ENCODE results near the gene DGKG.

Gene DGKG

DNA sequence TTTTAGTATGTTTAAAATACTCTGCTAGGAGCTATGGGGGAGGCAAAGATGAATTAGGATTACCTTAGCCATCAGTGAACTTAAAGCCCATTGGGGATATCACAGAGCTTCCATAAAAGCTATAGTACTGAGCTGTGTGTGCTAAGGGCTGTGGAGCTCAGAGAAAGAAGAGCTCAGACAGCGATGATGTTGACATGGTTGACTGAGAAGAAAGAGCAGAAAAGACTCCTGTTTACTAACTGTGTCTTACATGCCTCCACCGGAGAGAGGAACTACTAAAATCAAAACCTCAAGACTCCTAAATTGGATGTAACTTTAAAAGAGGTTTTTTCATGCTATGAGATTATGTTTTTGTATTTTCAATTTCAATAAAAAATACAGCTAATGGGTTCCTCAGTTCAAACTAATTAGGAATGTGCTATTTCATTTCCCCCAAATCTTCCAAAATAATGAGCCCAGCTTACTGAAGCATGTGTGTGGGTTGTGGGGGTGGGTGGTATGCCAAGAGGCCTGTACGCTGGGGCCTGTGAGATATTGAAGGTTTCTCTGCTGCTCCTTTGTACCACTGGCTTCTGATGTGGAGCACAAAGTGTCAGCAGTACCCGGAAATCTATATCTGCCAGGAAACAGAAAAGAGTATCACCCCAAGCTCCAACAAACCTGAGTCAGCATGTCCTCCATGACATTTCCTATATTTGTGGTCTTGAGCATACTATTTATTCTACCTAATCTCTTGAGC, 22.7 kb downstream of the DGKG start:
- H3K4me3 ChIP-seq (replicated peaks; ENCODE audit: low read depth, low read length) = no peak overlapping the region
- TF ChIP-seq CTCF (IDR thresholded peaks at IDR 0.05; ENCODE audit: low read length, missing control alignments) = no peak
- no peak for DNase-seq (ENCODE audit: low read depth)

GRCh38 chr3:186333256-186333655, 28.8 kb downstream of the DGKG start:
- TF ChIP-seq CTCF (IDR thresholded peaks at IDR 0.05; ENCODE audit: low read length, missing control alignments) = no peak
- H3K4me3 ChIP-seq (replicated peaks; ENCODE audit: low read depth, low read length) = no peak overlapping the region
- DNase-seq (ENCODE audit: low read depth) = no peak

GRCh38 chr3:186330772-186331460, 31.1 kb downstream of the DGKG start:
- no peak overlapping the region for H3K4me3 ChIP-seq (replicated peaks; ENCODE audit: low read depth, low read length)
- TF ChIP-seq CTCF (IDR thresholded peaks at IDR 0.05; ENCODE audit: low read length, missing control alignments) = no peak
- no peak for DNase-seq (ENCODE audit: low read depth)

DNA sequence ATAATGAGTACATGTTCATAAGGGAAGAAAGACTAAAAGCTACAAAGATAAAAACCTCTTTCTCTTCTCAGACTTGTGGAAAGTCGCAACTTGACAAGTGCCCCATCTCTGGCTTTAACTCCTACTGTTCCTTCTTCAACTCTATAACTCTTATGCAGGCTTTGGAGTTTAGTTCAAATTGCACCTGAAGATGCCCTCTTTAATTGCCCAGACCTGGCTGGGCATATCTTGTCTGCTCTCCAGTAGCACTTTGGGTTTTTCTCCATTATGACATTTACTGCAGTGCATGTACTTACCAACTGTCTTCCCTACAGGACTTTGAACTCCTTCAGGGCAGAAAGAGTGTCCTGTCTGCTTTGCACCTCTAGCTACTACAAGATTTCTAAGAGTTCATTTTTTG, 32.4 kb downstream of the DGKG start:
- no peak overlapping the region for H3K4me3 ChIP-seq (replicated peaks; ENCODE audit: low read depth, low read length)
- DNase-seq (ENCODE audit: low read depth) = no peak
- no peak for TF ChIP-seq CTCF (IDR thresholded peaks at IDR 0.05; ENCODE audit: low read length, missing control alignments)

DNA sequence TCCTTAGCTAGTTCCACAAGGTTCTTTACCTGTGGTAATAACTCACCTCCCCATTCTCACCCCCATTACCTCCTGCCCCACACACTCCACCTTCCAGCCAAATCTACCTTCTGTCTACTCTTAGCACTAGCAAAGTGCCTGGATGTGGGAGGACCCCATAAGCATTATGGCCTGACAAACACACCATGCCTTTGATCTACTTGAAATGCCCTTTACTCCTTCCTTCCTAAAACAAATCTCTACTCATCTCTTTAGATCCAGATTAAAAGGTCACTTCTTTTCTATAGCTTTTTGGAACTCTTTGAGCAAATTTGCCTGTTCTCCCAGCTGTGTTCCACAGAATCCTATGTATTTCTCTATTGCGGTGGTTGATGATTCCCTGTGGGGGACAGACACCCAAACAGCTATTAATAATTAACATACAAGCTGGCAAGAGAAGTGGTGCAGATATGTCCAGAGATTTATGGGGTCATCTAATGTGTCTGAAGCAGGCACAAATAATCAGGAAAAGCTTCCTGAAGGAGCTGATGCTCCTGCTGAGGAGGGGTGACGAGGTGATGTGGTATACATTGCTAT, 34.0 kb downstream of the DGKG start:
- DNase-seq (ENCODE audit: low read depth) = no peak
- no peak for TF ChIP-seq CTCF (IDR thresholded peaks at IDR 0.05; ENCODE audit: low read length, missing control alignments)
- H3K4me3 ChIP-seq (replicated peaks; ENCODE audit: low read depth, low read length) = no peak overlapping the region

- no peak for TF ChIP-seq CTCF (IDR thresholded peaks at IDR 0.05; ENCODE audit: low read length, missing control alignments)
Measured at GRCh38 chr3:186322761-186323160, 39.3 kb downstream of the DGKG start.

More at GRCh38 chr3:186322761-186323160, 39.3 kb downstream of the DGKG start:
- DNase-seq (ENCODE audit: low read depth) = no peak
- no peak overlapping the region for H3K4me3 ChIP-seq (replicated peaks; ENCODE audit: low read depth, low read length)

Measured in fibroblast of pulmonary artery (primary cell).